AG04450 (cell line): ENCODE results near the gene SYT6. TPM values are rescaled to one million over a fixed set of nuclear protein-coding genes. Genes with fewer than 3 reads are reported as not detected.

Experiments
- CTCF ChIA-PET: fragments of 300-600, 350-600 bp; formaldehyde crosslinking; extraction: SDS; loops from one replicate; lab custom pipeline; 2022; ENCODE audit warnings: antibody characterized with exemption, inconsistent platforms; lab: Charles Lee
- POLR2A ChIA-PET: fragments of 350-600 bp; formaldehyde crosslinking; extraction: SDS; loops from one replicate; lab custom pipeline; 2021; ENCODE audit warnings: antibody characterized with exemption, inconsistent platforms; lab: Yijun Ruan, JAX
- DNase-seq: peaks from one replicate; pipeline ENCODE4 v3.0.0-alpha.2; 2011; ENCODE audit warnings: low read depth, low spot score
- H3K27ac ChIP-seq: one replicate; pipeline ENCODE4 v1.5.1; 2012; ENCODE audit warnings: low read depth, low read length, control low read depth
- H3K27me3 ChIP-seq: one replicate; pipeline ENCODE4 v1.6.0; 2012; ENCODE audit warnings: low read length; ENCODE audit not compliant: control insufficient read depth, insufficient read depth
- H3K4me3 ChIP-seq: 2 replicates; pipeline ENCODE4 v1.5.1; 2011; ENCODE audit warnings: mild to moderate bottlenecking, low read depth, low read length, control low read depth
- H3K9me3 ChIP-seq: 2 replicates; pipeline ENCODE4 v1.5.1; 2012; ENCODE audit warnings: low read length; ENCODE audit not compliant: control insufficient read depth, insufficient read depth
- polyA minus RNA-seq: library from RNA; depleted of rRNA, polyadenylated mRNA; stranded (reverse); fragments of >200 nt; gene quantifications from 2 replicates; pipeline ENCODE4 v1.2.3, GENCODE V29; 2011; rRNA and poly(A)+ RNA removed
- polyA plus RNA-seq: library from polyadenylated mRNA; depleted of rRNA; stranded (reverse); fragments of >200 nt; gene quantifications from 2 replicates; pipeline ENCODE4 v1.2.3, GENCODE V29; 2011; rRNA removed
- TF ChIP-seq, protein P1 (sequence below): IDR thresholded peaks from 2 replicates; pipeline ENCODE4 v1.5.1; 2011; ENCODE audit warnings: low read depth, low read length, control low read depth, inconsistent platforms

Gene SYT6, protein sequence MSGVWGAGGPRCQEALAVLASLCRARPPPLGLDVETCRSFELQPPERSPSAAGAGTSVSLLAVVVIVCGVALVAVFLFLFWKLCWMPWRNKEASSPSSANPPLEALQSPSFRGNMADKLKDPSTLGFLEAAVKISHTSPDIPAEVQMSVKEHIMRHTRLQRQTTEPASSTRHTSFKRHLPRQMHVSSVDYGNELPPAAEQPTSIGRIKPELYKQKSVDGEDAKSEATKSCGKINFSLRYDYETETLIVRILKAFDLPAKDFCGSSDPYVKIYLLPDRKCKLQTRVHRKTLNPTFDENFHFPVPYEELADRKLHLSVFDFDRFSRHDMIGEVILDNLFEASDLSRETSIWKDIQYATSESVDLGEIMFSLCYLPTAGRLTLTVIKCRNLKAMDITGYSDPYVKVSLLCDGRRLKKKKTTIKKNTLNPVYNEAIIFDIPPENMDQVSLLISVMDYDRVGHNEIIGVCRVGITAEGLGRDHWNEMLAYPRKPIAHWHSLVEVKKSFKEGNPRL
- polyA plus RNA-seq = not detected in 2 replicates
- not detected in 2 replicates for polyA minus RNA-seq

DNA sequence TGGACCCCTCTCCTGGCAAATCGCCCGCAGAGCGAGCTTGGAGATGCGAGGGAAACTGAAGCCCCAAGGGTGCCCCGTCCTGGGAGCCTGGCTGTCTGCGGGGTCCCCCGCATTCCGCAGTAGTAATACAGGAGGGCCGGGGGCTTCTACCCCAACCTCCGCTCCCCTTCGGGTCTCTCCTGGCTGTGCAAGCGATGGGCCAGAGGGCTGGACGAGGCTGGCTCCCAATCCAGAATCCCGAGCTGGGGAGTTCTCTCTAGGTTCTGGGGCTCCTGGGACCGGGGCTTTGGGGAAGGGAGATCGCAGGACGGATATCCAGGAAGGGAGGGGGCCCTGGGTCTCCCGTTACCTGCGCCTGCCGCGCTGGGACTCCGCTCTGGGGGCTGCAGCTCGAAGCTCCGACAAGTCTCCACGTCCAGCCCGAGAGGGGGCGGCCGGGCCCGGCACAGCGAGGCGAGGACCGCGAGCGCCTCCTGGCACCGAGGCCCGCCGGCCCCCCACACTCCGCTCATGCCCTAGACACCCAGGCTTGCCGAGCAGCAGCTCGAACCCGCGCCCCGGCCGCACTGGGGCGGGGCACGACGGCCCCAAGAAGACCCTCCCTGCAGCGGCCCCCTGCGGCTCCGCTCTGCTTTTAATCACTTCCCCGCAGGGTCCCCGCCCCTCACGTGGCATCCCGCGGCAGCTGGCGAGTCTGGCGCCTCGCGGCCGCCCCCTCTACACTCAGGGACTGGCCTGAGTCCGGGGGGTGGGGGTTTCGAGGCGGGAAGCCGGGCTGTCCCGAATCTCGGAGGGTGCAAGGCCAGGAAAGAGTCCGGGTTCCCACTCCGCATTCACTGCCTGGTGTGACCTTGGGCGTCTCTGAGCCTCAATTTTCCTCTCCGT is at the start of gene SYT6:
SYT6 (minus strand) TSS at position 609 of the 885 bp plus-strand sequence; CDS start at position 512, 97 bp downstream.
- peaks cover 74% of the 10 kb centered on the region for H3K27me3 ChIP-seq
- H3K9me3 ChIP-seq = peaks cover 8% of the 10 kb centered on the region; the same call in 1 of the 2 replicates
- no peak for DNase-seq
- TF ChIP-seq, protein P1, sequence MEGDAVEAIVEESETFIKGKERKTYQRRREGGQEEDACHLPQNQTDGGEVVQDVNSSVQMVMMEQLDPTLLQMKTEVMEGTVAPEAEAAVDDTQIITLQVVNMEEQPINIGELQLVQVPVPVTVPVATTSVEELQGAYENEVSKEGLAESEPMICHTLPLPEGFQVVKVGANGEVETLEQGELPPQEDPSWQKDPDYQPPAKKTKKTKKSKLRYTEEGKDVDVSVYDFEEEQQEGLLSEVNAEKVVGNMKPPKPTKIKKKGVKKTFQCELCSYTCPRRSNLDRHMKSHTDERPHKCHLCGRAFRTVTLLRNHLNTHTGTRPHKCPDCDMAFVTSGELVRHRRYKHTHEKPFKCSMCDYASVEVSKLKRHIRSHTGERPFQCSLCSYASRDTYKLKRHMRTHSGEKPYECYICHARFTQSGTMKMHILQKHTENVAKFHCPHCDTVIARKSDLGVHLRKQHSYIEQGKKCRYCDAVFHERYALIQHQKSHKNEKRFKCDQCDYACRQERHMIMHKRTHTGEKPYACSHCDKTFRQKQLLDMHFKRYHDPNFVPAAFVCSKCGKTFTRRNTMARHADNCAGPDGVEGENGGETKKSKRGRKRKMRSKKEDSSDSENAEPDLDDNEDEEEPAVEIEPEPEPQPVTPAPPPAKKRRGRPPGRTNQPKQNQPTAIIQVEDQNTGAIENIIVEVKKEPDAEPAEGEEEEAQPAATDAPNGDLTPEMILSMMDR = no peak
- H3K27ac ChIP-seq = no peak within 1 kb of the TSS
- peak within 1 kb of the TSS; percentile 22; the same call in 1 of the 2 replicates for H3K4me3 ChIP-seq
- ChIA-PET CTCF (interaction anchor here (0.6 to 1.3 kb wide), 4 partner anchors 173 to 320 kb away, joined by 3 to 4 read pairs (median 3); no protein-coding TSS in a partner anchor), POLR2A (no interaction called here)

DNA sequence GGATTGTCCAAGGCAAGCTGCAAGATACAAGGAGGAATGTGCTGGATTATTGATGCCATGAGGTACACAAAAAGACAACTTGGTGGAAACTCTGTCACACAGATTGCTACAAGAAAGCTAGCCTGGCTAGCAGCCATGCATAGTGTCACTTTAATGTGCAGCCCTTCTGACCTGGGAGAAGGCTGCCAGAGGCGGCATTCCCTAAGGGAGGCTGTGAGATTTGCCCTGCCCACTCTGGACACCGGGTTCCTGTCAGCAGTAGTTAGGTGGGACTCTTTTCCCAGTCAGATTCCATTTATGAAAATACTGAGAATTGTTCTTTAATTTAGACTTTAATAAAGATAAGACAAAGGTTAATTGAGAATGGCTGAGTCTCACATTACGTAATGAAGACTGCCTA is 47.8 kb upstream of the SYT6 start:
- ChIA-PET CTCF (interaction anchor here (0.7 kb wide), 1 partner anchor 81 kb away, joined by 3 read pairs; no protein-coding TSS in a partner anchor), POLR2A (no interaction called here)
- Histone ChIP-seq H3K27ac (no peak overlapping the region), H3K4me3 (no peak overlapping the region), H3K27me3 (peaks cover 6% of the 10 kb centered on the region), H3K9me3 (no peaks in the 10 kb centered on the region)
- TF ChIP-seq, protein P1 = no peak
- DNase-seq = no peak

DNA sequence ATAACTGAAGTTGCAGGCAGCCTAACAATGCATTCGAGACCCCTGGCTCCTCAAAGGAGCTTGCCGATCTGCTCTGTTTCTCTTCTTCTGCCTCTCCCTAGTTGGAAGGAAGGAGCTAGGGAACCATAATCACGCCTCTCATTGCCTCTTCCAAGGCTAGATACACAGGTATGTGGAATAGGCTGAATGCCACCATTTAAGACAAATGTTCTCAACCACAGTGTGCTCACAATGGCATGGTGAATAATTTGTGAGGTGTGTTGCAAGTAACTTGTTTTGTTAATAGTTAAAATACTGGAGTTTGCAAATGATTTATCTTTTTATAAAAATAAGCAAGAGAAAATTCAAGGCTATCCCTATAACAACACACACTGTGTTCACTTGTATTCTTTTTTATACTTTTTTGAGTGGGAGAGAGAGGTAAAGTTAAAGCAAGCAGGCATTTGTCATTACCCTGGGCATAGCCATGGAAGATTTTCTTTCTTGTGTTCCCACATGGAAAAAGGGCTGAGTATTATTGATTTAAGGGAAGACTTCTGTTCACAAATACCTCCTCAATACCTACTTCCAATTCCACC is 45.4 kb upstream of the SYT6 start:
- TF ChIP-seq, protein P1 = no peak
- ChIA-PET POLR2A (no interaction called here), CTCF (no interaction called here)
- DNase-seq = no peak
- Histone ChIP-seq H3K27me3 (peaks cover 6% of the 10 kb centered on the region), H3K4me3 (no peak overlapping the region), H3K27ac (no peak overlapping the region), H3K9me3 (no peaks in the 10 kb centered on the region)

DNA sequence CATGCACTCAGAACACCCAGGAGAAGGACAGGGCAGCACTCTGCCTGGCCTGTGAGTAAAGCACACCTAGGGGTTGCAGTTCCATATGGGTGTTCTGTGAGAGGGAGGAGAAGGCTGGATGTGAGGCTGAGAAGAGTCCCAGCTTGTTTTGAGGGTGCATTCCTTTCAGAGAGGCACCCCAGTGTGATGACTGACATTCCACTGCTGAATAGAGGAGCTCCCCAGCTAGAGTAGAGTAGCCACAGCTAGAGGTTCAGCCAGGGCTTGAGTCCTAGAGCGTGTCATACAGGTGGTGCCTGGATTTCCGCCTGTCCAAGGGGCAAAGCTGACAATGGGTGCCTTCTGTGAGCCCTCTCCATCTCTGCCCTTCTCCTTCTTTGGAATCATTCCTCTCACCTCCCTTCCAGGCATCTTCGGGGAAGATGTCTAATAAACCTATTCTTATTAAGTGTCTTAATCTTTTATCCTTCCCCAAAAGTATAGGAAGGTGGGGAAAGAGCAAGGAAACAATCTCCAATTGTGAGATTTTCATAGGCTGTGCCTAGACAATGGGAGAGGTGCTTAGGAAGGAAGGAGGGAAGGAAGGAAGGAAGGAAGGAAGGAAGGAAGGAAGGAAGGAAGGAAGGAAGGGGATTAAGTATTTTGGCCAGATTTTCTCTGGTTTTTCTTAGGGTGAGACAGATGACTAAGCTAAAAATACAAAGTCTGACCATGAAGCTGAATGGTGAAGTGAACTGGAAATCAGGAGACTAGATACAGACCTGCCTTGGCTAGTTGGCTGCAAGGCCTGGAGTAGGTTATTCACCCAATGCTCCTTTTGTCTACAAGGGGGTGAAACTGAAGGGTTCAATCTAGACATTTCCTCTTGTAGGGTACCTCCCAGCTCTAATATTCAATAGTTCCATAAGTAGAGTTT is 43.6 kb upstream of the SYT6 start:
- H3K9me3 ChIP-seq = no peaks in the 10 kb centered on the region
- ChIA-PET CTCF (interaction anchor here (1.4 kb wide), 1 partner anchor 86 kb away, joined by 6 read pairs; no protein-coding TSS in a partner anchor), POLR2A (no interaction called here)
- H3K27ac ChIP-seq = no peak overlapping the region
- TF ChIP-seq, protein P1 = no peak
- no peak overlapping the region for H3K4me3 ChIP-seq
- no peak for DNase-seq
- peaks cover 4% of the 10 kb centered on the region for H3K27me3 ChIP-seq
